Neural progenitor cell (in vitro differentiated cells): ENCODE measurements around the gene PTPRG. TPM values are rescaled to one million over a fixed set of nuclear protein-coding genes. Genes with fewer than 3 reads are reported as not detected.

ENCODE experiments used
- DNase-seq: peaks from one replicate; pipeline ENCODE4 v3.0.0-alpha.2; 2016; ENCODE audit warnings: low spot score
- H2AFZ ChIP-seq: fragments of 200-600 bp; sonication (generic); replicated peaks from 2 replicates; pipeline ENCODE4 v1.6.1; 2016; ENCODE audit warnings: antibody characterized with exemption
- H3F3A ChIP-seq: fragments of 200-600 bp; sonication (generic); 2 replicates; pipeline ENCODE4 v1.6.1; 2016; ENCODE audit warnings: antibody characterized with exemption, low read depth
- H3K27ac ChIP-seq: fragments of 200-600 bp; sonication (generic); 2 replicates; pipeline ENCODE4 v1.5.1; 2016; ENCODE audit warnings: mild to moderate bottlenecking
- H3K27me3 ChIP-seq: fragments of 200-600 bp; sonication (generic); 2 replicates; pipeline ENCODE4 v1.6.1; 2016; ENCODE audit warnings: mild to moderate bottlenecking, moderate library complexity
- H3K36me3 ChIP-seq: fragments of 200-600 bp; sonication (generic); 2 replicates; pipeline ENCODE4 v1.5.1; 2016
- H3K4me1 ChIP-seq: fragments of 200-600 bp; sonication (generic); 2 replicates; pipeline ENCODE4 v1.6.1; 2016; ENCODE audit warnings: mixed run types
- H3K4me2 ChIP-seq: fragments of 200-600 bp; sonication (generic); 2 replicates; pipeline ENCODE4 v1.6.1; 2016
- H3K4me3 ChIP-seq: fragments of 200-600 bp; sonication (generic); 2 replicates; pipeline ENCODE4 v1.5.1; 2016
- H3K79me2 ChIP-seq: fragments of 200-600 bp; sonication (generic); 2 replicates; pipeline ENCODE4 v1.6.1; 2016; ENCODE audit warnings: low read depth
- H3K9ac ChIP-seq: fragments of 200-600 bp; sonication (generic); 2 replicates; pipeline ENCODE4 v1.6.1; 2016
- H3K9me3 ChIP-seq: fragments of 200-600 bp; sonication (generic); 2 replicates; pipeline ENCODE4 v1.5.1; 2016; ENCODE audit warnings: low read depth
- H4K20me1 ChIP-seq: fragments of 200-600 bp; sonication (generic); 2 replicates; pipeline ENCODE4 v1.6.1; 2016; ENCODE audit warnings: low read depth
- H3K27ac Mint-ChIP-seq: 3 replicates; pipeline ENCODE4 v1.8.0; 2021; ENCODE audit warnings: mixed read lengths
- H3K27me3 Mint-ChIP-seq: 2 replicates; pipeline ENCODE4 v1.8.0; 2022; ENCODE audit warnings: low read depth, mild to moderate bottlenecking, inconsistent platforms, moderate library complexity, mixed read lengths; ENCODE audit not compliant: insufficient read depth
- H3K36me3 Mint-ChIP-seq: 3 replicates; pipeline ENCODE4 v1.8.0; 2021; ENCODE audit warnings: mixed read lengths
- H3K4me1 Mint-ChIP-seq: 3 replicates; pipeline ENCODE4 v1.8.0; 2021; ENCODE audit warnings: mixed read lengths
- H3K4me3 Mint-ChIP-seq: 3 replicates; pipeline ENCODE4 v1.8.0; 2021; ENCODE audit warnings: mild to moderate bottlenecking, moderate library complexity, mixed read lengths
- H3K9me3 Mint-ChIP-seq: 3 replicates; pipeline ENCODE4 v1.8.0; 2020; ENCODE audit warnings: mixed read lengths
- EZH2 ChIP-seq: fragments of 200-600 bp; sonication (generic); IDR thresholded peaks from 2 replicates; pipeline ENCODE4 v1.6.1; 2017; ENCODE audit warnings: antibody characterized with exemption, mild to moderate bottlenecking, moderate library complexity
- EZH2phosphoT487 ChIP-seq: fragments of 200-600 bp; sonication (generic); IDR thresholded peaks from 2 replicates; pipeline ENCODE4 v1.6.1; 2017; ENCODE audit warnings: antibody characterized with exemption
- total RNA-seq: library from RNA; depleted of rRNA; stranded (reverse); fragments of >200 nt; gene quantifications from 2 replicates; pipeline ENCODE4 v1.2.3, GENCODE V29; 2015; ENCODE audit warnings: low replicate concordance
- TF ChIP-seq, protein P1 (sequence below): fragments of 200-600 bp; sonication (generic); IDR thresholded peaks from 2 replicates; pipeline ENCODE4 v1.5.1; 2017; ENCODE audit warnings: antibody characterized with exemption, mild to moderate bottlenecking

Gene PTPRG
- total RNA-seq, 1 donor from 2014 or later = 65.3 TPM

- Histone ChIP-seq H4K20me1 (peaks cover 85% of the 10 kb centered on the region), H3K4me3 (no peak overlapping the region), H3K79me2 (peaks cover 100% of the 10 kb centered on the region), H3K27me3 (no peaks in the 10 kb centered on the region), H3F3A (peaks cover 11% of the 10 kb centered on the region), H3K4me2 (no peak overlapping the region), H2AFZ (no peak overlapping the region), H3K36me3 (no peaks in the 10 kb centered on the region), H3K9ac (no peak overlapping the region), H3K9me3 (no peaks in the 10 kb centered on the region), H3K27ac (no peak overlapping the region), H3K4me1 (peaks cover 34% of the 10 kb centered on the region)
- H3K4me1 Mint-ChIP-seq = peaks cover 22% of the 10 kb centered on the region
- H3K9me3 Mint-ChIP-seq = peaks cover 4% of the 10 kb centered on the region
- no peak for DNase-seq
- TF ChIP-seq, protein P1, sequence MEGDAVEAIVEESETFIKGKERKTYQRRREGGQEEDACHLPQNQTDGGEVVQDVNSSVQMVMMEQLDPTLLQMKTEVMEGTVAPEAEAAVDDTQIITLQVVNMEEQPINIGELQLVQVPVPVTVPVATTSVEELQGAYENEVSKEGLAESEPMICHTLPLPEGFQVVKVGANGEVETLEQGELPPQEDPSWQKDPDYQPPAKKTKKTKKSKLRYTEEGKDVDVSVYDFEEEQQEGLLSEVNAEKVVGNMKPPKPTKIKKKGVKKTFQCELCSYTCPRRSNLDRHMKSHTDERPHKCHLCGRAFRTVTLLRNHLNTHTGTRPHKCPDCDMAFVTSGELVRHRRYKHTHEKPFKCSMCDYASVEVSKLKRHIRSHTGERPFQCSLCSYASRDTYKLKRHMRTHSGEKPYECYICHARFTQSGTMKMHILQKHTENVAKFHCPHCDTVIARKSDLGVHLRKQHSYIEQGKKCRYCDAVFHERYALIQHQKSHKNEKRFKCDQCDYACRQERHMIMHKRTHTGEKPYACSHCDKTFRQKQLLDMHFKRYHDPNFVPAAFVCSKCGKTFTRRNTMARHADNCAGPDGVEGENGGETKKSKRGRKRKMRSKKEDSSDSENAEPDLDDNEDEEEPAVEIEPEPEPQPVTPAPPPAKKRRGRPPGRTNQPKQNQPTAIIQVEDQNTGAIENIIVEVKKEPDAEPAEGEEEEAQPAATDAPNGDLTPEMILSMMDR = no peak
- TF ChIP-seq EZH2 = no peak
- peaks cover 6% of the 10 kb centered on the region for H3K36me3 Mint-ChIP-seq
- H3K4me3 Mint-ChIP-seq = no peak overlapping the region
- H3K27me3 Mint-ChIP-seq = peaks cover 4% of the 10 kb centered on the region
- H3K27ac Mint-ChIP-seq = no peak overlapping the region
Measured at GRCh38 chr3:61595288-61595687, 33.9 kb downstream of the PTPRG start.

DNA sequence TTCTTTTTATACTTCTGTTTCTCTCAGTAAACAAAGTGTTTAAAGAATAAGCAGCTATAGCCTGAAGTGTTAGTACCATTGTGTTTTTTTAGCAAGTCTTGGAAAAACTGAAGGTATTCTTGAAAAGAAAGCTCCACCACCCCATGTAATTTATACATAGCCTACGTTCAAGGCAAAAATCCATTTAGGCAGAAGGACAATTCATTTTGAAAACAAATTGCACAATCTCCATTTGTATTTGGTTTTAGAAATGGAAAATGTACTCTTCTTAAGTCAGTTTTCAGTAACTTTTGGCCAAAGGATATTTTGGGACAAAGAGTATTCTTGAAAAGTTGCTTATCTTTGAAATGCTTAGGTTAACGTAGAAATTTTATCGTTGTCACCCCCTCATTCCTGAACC, 34.5 kb downstream of the PTPRG start:
- peaks cover 11% of the 10 kb centered on the region for H3F3A ChIP-seq
- Mint-ChIP-seq H3K4me3 (no peak overlapping the region), H3K9me3 (peaks cover 4% of the 10 kb centered on the region), H3K27me3 (peaks cover 4% of the 10 kb centered on the region), H3K36me3 (peaks cover 6% of the 10 kb centered on the region), H3K27ac (no peak overlapping the region), H3K4me1 (peaks cover 22% of the 10 kb centered on the region)
- H3K4me1 ChIP-seq = peaks cover 34% of the 10 kb centered on the region
- H3K4me3 ChIP-seq = no peak overlapping the region
- no peak overlapping the region for H3K9ac ChIP-seq
- H3K27me3 ChIP-seq = no peaks in the 10 kb centered on the region
- H3K4me2 ChIP-seq = no peak overlapping the region
- no peak for DNase-seq
- H2AFZ ChIP-seq = no peak overlapping the region
- no peak overlapping the region for H3K27ac ChIP-seq
- H4K20me1 ChIP-seq = peaks cover 85% of the 10 kb centered on the region
- H3K36me3 ChIP-seq = no peaks in the 10 kb centered on the region
- H3K79me2 ChIP-seq = peaks cover 100% of the 10 kb centered on the region
- TF ChIP-seq EZH2phosphoT487 (no peak), EZH2 (no peak)
- TF ChIP-seq, protein P1 = no peak
- no peaks in the 10 kb centered on the region for H3K9me3 ChIP-seq

DNA sequence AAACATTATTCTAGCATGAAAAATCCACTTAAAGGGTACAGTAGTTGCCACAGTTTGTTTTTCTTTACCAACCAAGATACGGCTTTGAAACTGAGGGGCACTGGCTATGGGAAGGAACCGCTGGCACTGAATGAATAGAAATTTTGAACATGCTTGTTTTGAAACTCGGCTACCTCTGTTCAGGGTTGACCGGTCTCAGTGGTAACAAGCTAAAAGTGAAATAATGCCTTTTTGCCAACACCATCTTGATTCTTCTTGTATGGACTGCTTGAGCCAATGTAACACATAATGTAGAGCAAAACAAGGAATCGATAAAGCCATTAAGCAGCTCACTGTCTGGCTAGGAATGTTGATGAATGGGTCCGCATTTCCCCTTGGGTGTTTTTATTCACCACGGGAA, 36.5 kb downstream of the PTPRG start:
- TF ChIP-seq EZH2 (no peak), EZH2phosphoT487 (no peak)
- TF ChIP-seq, protein P1 = no peak
- Histone ChIP-seq H3K9ac (no peak overlapping the region), H3K27me3 (no peaks in the 10 kb centered on the region), H3K36me3 (no peaks in the 10 kb centered on the region), H3K4me2 (no peak overlapping the region), H4K20me1 (peaks cover 85% of the 10 kb centered on the region), H3K9me3 (no peaks in the 10 kb centered on the region), H3K27ac (no peak overlapping the region), H3K4me3 (no peak overlapping the region), H3F3A (peaks cover 11% of the 10 kb centered on the region), H3K4me1 (peaks cover 34% of the 10 kb centered on the region), H2AFZ (no peak overlapping the region), H3K79me2 (peaks cover 100% of the 10 kb centered on the region)
- no peaks in the 10 kb centered on the region for H3K27me3 Mint-ChIP-seq
- no peak overlapping the region for H3K4me3 Mint-ChIP-seq
- H3K36me3 Mint-ChIP-seq = peaks cover 4% of the 10 kb centered on the region
- H3K9me3 Mint-ChIP-seq = peaks cover 4% of the 10 kb centered on the region
- no peak overlapping the region for H3K27ac Mint-ChIP-seq
- DNase-seq = no peak
- H3K4me1 Mint-ChIP-seq = peaks cover 22% of the 10 kb centered on the region
